Skeletal muscle tissue (tissue), 4 donors: ENCODE data around the gene CFAP100. TPM values are rescaled to one million over a fixed set of nuclear protein-coding genes. Genes with fewer than 3 reads are reported as not detected.
A peak's percentile ranks its signal among the peaks of the same experiment; 100 is the strongest.

Experiments
- H3K27ac ChIP-seq: one replicate; pipeline ENCODE4 v1.7.0; 2013; ENCODE audit warnings: mild to moderate bottlenecking, low read depth, low read length, inconsistent platforms
- H3K27me3 ChIP-seq, 3 donors: one replicate each; pipeline ENCODE4 v1.7.0; 2013; ENCODE audit warnings: low read length in 3 of 3; ENCODE audit not compliant: control insufficient read depth in 3 of 3, insufficient read depth in 3 of 3
- H3K36me3 ChIP-seq, 3 donors: one replicate each; pipeline ENCODE4 v1.7.0; 2013; ENCODE audit warnings: low read length in 3 of 3; ENCODE audit not compliant: control insufficient read depth in 3 of 3, insufficient read depth in 3 of 3
- H3K4me1 ChIP-seq, 3 donors: one replicate each; pipeline ENCODE4 v1.7.0; 2013; ENCODE audit warnings: low read length in 3 of 3, mild to moderate bottlenecking in 3 of 3; ENCODE audit not compliant: control insufficient read depth in 3 of 3, insufficient read depth in 3 of 3
- H3K4me3 ChIP-seq, 3 donors: one replicate each; pipeline ENCODE4 v1.7.0; 2013; ENCODE audit warnings: low read length in 3 of 3
- H3K9ac ChIP-seq, 3 donors: one replicate each; pipeline ENCODE4 v1.7.0; 2013; ENCODE audit warnings: low read length in 3 of 3, mild to moderate bottlenecking in 3 of 3, moderate library complexity in 2 of 3, low read depth in 1 of 3
- H3K9me3 ChIP-seq, 3 donors: one replicate each; pipeline ENCODE4 v1.7.0; 2013; ENCODE audit warnings: low read length in 3 of 3; ENCODE audit not compliant: control insufficient read depth in 3 of 3
- total RNA-seq: library from RNA; depleted of rRNA; stranded (reverse); fragments of >200 nt; gene quantifications from one replicate; pipeline ENCODE4 v1.2.3, GENCODE V29; 2014
- donor health status: Osteomylitis.

The CFAP100 gene
- total RNA-seq, 1 donor from 2014 or later = not detected

DNA sequence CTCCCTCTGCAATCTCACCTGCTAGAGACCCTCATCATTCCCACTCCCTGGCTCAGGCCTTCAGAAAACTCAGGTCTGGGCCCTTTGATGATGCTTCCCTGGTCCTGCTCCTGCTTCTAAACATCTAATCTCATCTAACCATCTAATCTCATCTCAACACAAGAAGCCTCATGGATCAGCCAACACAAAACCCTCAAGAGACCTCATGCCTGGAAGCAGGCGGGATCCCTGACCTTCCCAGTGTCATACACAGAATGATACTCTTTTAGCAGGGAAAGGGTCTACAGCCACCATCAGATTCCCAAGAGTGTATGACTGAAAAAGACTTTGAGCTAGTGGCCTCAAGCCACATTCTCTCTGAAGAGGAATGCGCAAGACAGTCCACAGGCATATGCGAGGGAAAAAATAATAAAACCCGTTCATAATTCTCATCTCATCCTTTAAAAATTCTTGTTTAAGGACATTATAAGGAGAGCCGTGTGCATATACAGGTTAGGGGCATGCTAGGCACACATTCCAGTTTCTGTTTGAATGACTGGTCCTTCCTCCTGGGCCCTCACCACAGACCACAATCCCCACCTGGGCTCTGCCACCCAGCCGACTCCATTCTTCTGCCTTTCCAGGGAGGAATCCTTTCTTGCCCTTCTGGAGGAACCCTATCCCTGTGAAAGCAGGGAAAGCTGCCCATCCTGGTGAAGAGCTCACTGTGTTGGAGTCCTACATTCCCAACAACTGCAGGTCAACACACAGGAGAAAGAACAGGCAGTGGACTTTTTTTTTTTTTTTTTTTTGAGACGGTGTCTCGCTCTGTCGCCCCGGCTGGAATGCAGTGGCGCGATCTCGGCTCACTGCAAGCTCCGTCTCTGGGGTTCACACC lies 78.8 kb downstream of the CFAP100 start:
- Histone ChIP-seq H3K27me3 (no peaks in the 10 kb centered on the region), H3K4me1 (peaks cover 52 to 68% (median 56%) of the 10 kb centered on the region in 3 donors), H3K27ac (peak overlapping the region; percentile 89), H3K4me3 (peak overlapping the region; percentile 68 to 71 (median 69)), H3K9ac (peak overlapping the region; percentile 79 to 99 (median 92)), H3K36me3 (peaks cover 23 to 32% (median 30%) of the 10 kb centered on the region in 3 donors), H3K9me3 (no peaks in the 10 kb centered on the region)

GRCh38 chr3:126474498-126475412 lies 80.0 kb downstream of the CFAP100 start:
- Histone ChIP-seq H3K4me3 (peak overlapping the region; percentile 86 to 92 (median 86)), H3K27me3 (no peaks in the 10 kb centered on the region), H3K9ac (peak overlapping the region; percentile 91 to 99 (median 92)), H3K4me1 (peaks cover 45 to 56% (median 46%) of the 10 kb centered on the region in 3 donors), H3K27ac (peak overlapping the region; percentile 89), H3K36me3 (peaks cover 10 to 20% (median 17%) of the 10 kb centered on the region in 3 donors), H3K9me3 (no peaks in the 10 kb centered on the region)

DNA sequence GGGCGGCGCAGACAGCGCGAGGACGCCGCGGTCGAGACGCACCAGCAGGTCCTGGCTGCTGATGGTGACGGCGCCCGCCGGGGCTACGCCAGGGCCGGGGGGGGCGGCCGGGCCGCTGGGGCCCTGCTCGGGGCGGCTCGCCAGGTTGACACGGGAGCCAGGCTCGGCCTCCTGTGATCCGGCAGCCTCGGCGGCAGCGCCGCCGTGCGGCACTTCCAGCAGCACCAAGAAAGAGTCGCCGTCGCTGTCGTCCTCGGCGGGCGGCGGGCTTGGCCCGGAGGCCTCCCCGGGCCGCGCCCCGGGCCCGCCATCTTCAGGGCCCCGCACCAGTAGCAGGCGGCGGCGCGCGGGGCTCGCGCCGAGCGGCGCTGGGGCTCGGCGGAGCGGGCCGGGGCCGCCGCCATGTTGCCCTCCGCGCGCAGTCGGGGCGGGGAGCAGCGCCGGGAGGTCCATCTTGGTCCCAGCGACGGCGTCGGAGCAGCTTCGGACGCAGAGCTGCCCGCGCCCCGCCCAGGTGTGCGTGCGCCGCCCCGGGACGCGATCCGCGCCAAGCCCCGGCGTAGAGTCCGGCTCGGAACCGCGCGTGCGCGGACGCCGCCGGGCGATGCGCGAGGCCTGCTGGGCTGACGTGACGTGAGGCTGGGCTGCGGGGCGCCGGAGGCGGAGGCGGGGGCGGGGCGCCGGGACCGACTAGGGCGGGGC lies 80.9 kb downstream of the CFAP100 start, which contains the start of gene ZXDC:
TSS of gene ZXDC (minus strand) at position 479 of the 702 bp plus-strand sequence. CDS start at position 453, 26 bp downstream.
- peaks cover 44 to 52% (median 46%) of the 10 kb centered on the region in 3 donors for H3K4me1 ChIP-seq
- H3K9me3 ChIP-seq = no peaks in the 10 kb centered on the region
- peak within 1 kb of the TSS; percentile 95 to 99 (median 96) for H3K9ac ChIP-seq
- H3K36me3 ChIP-seq = peaks cover 2 to 12% (median 9%) of the 10 kb centered on the region in 3 donors
- no peaks in the 10 kb centered on the region for H3K27me3 ChIP-seq
- peak within 1 kb of the TSS; percentile 90 to 94 (median 90) for H3K4me3 ChIP-seq
- H3K27ac ChIP-seq = peak within 1 kb of the TSS; percentile 94

DNA sequence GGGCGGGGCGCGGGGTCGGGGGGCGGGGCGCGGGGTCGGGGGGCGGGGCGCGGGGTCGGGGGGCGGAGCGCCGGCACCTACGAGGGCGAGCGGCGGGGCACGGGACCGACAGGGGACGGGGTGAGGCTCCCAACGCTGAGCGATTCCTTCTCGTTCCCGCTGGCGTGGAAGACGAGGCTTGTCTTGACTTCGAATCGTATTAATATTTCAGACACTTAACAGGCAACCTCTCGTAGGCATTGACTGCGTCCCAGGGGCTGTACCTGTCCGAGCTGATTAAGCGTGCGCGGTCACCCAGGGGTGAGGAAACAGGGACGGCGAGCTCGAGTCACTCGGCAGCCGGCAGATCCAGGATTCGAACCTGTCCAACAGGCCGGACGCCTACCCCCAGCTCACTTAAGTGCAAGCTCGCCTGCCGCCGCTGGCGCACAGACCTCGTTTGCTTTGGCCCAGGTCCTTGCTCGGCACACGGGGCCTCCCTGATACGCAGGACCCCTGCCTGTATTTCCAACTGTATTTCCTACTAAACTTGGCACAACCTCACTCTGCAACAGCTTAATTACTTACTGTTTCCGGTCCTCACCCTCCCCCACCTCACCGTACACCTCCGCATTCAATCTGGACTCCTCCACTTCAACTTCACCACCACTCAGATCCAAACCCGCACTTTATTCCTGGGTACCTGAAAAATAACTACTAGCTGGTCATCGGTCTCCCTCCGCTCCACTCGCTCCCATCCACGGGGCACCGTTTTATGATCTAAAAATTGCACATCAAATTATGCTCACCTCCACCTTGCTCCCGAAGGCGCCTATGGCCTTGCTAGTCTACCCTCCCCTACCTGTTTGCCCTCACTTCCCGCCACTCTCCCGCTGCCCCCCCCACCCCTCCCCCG lies 81.7 kb downstream of the CFAP100 start:
- Histone ChIP-seq H3K9ac (peak overlapping the region; percentile 95 to 97 (median 96)), H3K27ac (peak overlapping the region; percentile 94)

DNA sequence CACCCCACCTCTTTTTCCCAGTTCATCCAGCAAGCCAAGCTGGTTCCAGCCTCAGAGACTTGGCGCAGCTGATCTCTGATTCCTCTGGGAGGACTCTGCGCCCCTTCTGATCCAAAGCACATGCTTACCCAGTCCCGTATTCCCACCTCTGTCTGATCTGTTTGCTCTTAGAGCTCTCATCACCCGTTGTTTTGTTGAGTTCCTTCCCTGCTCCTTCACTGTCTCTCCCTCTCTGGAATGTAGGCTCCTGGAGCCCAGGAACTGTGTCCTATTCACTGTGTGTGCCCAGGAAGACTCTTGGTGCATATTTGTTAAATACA lies 82.3 kb downstream of the CFAP100 start:
- no peak overlapping the region for H3K9ac ChIP-seq
- no peaks in the 10 kb centered on the region for H3K27me3 ChIP-seq
- H3K4me3 ChIP-seq = no peak overlapping the region
- H3K36me3 ChIP-seq = no peaks in the 10 kb centered on the region
- H3K27ac ChIP-seq = no peak overlapping the region
- peaks cover 34 to 49% (median 44%) of the 10 kb centered on the region in 3 donors for H3K4me1 ChIP-seq
- H3K9me3 ChIP-seq = no peaks in the 10 kb centered on the region

More for the DNA sequence above, 81.7 kb downstream of the CFAP100 start:
- peak overlapping the region; percentile 90 to 94 (median 90) for H3K4me3 ChIP-seq
- peaks cover 0 to 3% (median under 1%) of the 10 kb centered on the region in 3 donors for H3K36me3 ChIP-seq
- H3K4me1 ChIP-seq = peaks cover 40 to 47% (median 44%) of the 10 kb centered on the region in 3 donors
- H3K27me3 ChIP-seq = no peaks in the 10 kb centered on the region
- H3K9me3 ChIP-seq = no peaks in the 10 kb centered on the region

DNA sequence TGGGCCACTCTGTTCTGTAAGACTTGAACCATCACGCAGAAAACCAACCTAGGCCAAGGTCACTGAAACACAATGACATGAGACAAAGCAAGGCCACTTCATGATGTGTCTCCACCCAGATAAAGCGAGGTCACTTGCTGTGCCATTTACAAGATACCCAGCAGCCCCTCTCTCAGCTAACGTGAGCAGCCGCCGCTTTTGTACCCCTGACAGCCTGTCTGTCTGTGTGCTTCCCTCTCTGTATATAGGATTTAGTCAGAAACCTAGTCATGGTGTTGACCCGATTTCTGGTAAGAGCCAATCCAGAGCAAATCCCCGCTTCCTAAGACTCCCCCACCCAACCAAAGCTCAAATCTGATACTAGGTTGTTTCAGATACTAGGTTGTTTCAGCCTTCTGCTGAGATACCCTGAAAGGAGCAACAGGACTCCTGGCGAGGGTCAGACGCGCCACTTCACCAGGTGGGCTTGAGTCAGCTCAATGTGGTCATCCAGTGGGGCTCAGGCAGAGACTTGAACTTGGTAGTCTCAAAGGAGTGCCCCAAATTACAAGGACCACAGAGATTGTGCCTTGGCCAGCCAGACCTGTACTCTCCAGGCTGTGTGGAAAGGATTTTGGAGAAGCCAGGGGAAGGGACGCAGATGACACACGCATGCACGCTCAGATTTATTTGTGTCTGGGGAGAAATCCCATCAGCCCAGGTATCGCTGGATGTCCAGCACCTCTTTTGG lies 84.0 kb downstream of the CFAP100 start:
- Histone ChIP-seq H3K9ac (no peak overlapping the region), H3K9me3 (no peaks in the 10 kb centered on the region), H3K27ac (no peak overlapping the region), H3K4me1 (peaks cover 17 to 39% (median 34%) of the 10 kb centered on the region in 3 donors), H3K4me3 (no peak overlapping the region), H3K27me3 (no peaks in the 10 kb centered on the region), H3K36me3 (no peaks in the 10 kb centered on the region)

GRCh38 chr3:126479642-126480041 lies 84.9 kb downstream of the CFAP100 start:
- Histone ChIP-seq H3K27me3 (no peaks in the 10 kb centered on the region), H3K9ac (no peak overlapping the region), H3K27ac (no peak overlapping the region), H3K36me3 (no peaks in the 10 kb centered on the region), H3K9me3 (no peaks in the 10 kb centered on the region), H3K4me3 (no peak overlapping the region), H3K4me1 (peaks cover 15 to 42% (median 36%) of the 10 kb centered on the region in 3 donors)

- no peak overlapping the region for H3K4me3 ChIP-seq
- H3K27ac ChIP-seq = no peak overlapping the region
- H3K27me3 ChIP-seq = no peaks in the 10 kb centered on the region
- no peak overlapping the region for H3K9ac ChIP-seq
- H3K4me1 ChIP-seq = peaks cover 15 to 43% (median 33%) of the 10 kb centered on the region in 3 donors
- H3K9me3 ChIP-seq = no peaks in the 10 kb centered on the region
- no peaks in the 10 kb centered on the region for H3K36me3 ChIP-seq
Measured at GRCh38 chr3:126480206-126480605, 85.5 kb downstream of the CFAP100 start.
